Dendritic cell treated with granulocyte-macrophage colony-stimulating factor and Interleukin-4, amounts not matched to agents 40 ng/mL and 50 ng/mL, for 4 days (primary cell): ENCODE results near the gene KIF18B.
A peak's percentile ranks its signal among the peaks of the same experiment; 100 is the strongest.
"Not testable (repeated sequence)": the region's sequence is repeated elsewhere in the genome, so short reads cannot be mapped to it uniquely, and the experiment has no call there.

Source experiments
- H3K27ac Mint-ChIP-seq: one replicate; pipeline ENCODE4 v1.8.0; 2022; ENCODE audit warnings: mild to moderate bottlenecking, mixed read lengths
- H3K27me3 Mint-ChIP-seq: one replicate; pipeline ENCODE4 v1.8.0; 2022; ENCODE audit warnings: mild to moderate bottlenecking, mixed read lengths
- H3K36me3 Mint-ChIP-seq: one replicate; pipeline ENCODE4 v1.8.0; 2022; ENCODE audit warnings: low read depth, mixed read lengths
- H3K4me1 Mint-ChIP-seq: one replicate; pipeline ENCODE4 v1.8.0; 2022; ENCODE audit warnings: low read depth, mixed read lengths
- H3K4me3 Mint-ChIP-seq: one replicate; pipeline ENCODE4 v1.8.0; 2022; ENCODE audit warnings: mild to moderate bottlenecking, moderate library complexity, mixed read lengths
- H3K9me3 Mint-ChIP-seq: one replicate; pipeline ENCODE4 v1.8.0; 2022; ENCODE audit warnings: mixed read lengths
- intact Hi-C: fragments of 100-400 bp; cut with micrococcal nuclease; formaldehyde crosslinking; loops from one replicate; pipeline ENCODE4 v1.15.0; 2022

The KIF18B gene

GRCh38 chr17:44965481-44966234, 18.1 kb upstream of the KIF18B start:
- Mint-ChIP-seq H3K4me3 (no peak overlapping the region), H3K27me3 (peaks cover 86% of the 10 kb centered on the region), H3K9me3 (no peaks in the 10 kb centered on the region), H3K4me1 (peaks cover 24% of the 10 kb centered on the region), H3K27ac (no peak overlapping the region), H3K36me3 (no peaks in the 10 kb centered on the region)
- intact Hi-C loops, result no loop called here

DNA sequence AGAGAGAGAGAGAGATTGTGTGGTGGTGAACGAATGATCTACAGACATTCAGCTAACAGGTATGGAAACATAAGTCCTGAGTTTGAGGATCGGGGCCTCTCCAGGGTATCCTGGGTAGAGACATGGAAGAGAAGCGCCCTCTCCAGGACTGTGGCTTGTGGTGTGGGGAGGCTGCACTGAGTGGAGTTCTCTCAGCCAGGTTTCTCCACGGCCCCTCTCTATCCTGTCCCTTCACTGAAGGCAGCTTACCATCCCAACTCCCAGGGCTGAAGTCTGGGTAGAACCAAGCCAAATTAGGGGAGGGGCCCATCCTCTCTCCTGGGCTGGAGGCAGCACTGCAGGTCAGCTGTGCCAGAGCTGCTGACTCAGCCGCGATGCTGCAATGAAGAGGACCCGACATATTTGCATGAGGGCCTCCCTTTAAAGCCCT, 14.4 kb upstream of the KIF18B start:
- intact Hi-C loops, result no loop called here

DNA sequence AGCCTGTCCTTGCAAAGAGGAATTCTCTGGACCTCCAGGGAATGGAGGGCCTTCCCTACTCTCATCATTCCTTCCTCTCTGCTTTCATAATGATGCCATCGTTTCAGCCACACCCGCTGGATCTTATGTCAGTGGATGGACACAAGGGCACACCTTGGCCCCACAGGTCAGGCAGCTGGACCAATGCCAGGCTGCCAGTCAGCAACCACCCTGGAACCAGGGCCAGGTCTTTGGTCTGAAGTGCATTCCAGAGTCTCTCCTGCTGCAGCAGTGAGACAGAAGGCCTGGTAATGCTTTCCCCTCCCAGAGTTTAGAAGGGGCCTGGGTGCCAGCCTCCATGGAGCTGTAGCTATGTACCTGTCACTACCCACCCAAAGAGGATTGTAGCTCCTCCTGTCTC, 13.1 kb upstream of the KIF18B start:
- H3K36me3 Mint-ChIP-seq, result no peaks in the 10 kb centered on the region
- peaks cover 4% of the 10 kb centered on the region for H3K4me1 Mint-ChIP-seq
- no peaks in the 10 kb centered on the region for H3K9me3 Mint-ChIP-seq
- intact Hi-C loops, result no loop called here
- no peak overlapping the region for H3K27ac Mint-ChIP-seq
- no peak overlapping the region for H3K4me3 Mint-ChIP-seq
- H3K27me3 Mint-ChIP-seq, result peaks cover 93% of the 10 kb centered on the region

More for the DNA sequence above, 14.4 kb upstream of the KIF18B start:
- Mint-ChIP-seq H3K9me3 (no peaks in the 10 kb centered on the region), H3K27me3 (peaks cover 92% of the 10 kb centered on the region), H3K36me3 (no peaks in the 10 kb centered on the region), H3K27ac (no peak overlapping the region), H3K4me3 (no peak overlapping the region), H3K4me1 (peaks cover 7% of the 10 kb centered on the region)

GRCh38 chr17:44959821-44960531, 12.4 kb upstream of the KIF18B start:
- Mint-ChIP-seq H3K4me1 (peaks cover 4% of the 10 kb centered on the region), H3K27ac (no peak overlapping the region), H3K9me3 (no peaks in the 10 kb centered on the region), H3K36me3 (no peaks in the 10 kb centered on the region), H3K27me3 (peaks cover 92% of the 10 kb centered on the region), H3K4me3 (no peak overlapping the region)
- intact Hi-C loops, result no loop called here

- Mint-ChIP-seq H3K36me3 (no peaks in the 10 kb centered on the region), H3K27me3 (peaks cover 77% of the 10 kb centered on the region), H3K4me1 (peaks cover 4% of the 10 kb centered on the region), H3K9me3 (no peaks in the 10 kb centered on the region), H3K27ac (no peak overlapping the region), H3K4me3 (no peak overlapping the region)
- intact Hi-C loops, result no loop called here
These were observed 9.7 kb upstream of the KIF18B start for GRCh38 chr17:44956998-44957981.

GRCh38 chr17:44955674-44956425, 8.3 kb upstream of the KIF18B start:
- Mint-ChIP-seq H3K27me3 (peaks cover 63% of the 10 kb centered on the region), H3K4me3 (no peak overlapping the region), H3K27ac (no peak overlapping the region), H3K9me3 (no peaks in the 10 kb centered on the region), H3K4me1 (peaks cover 4% of the 10 kb centered on the region), H3K36me3 (no peaks in the 10 kb centered on the region)
- intact Hi-C loops, result no loop called here

GRCh38 chr17:44952946-44953475, 5.4 kb upstream of the KIF18B start:
- intact Hi-C loops, result no loop called here
- H3K27me3 Mint-ChIP-seq, result peaks cover 37% of the 10 kb centered on the region
- no peaks in the 10 kb centered on the region for H3K9me3 Mint-ChIP-seq
- no peaks in the 10 kb centered on the region for H3K36me3 Mint-ChIP-seq
- peaks cover 3% of the 10 kb centered on the region for H3K4me1 Mint-ChIP-seq
- no peak overlapping the region for H3K27ac Mint-ChIP-seq
- H3K4me3 Mint-ChIP-seq, result no peak overlapping the region

DNA sequence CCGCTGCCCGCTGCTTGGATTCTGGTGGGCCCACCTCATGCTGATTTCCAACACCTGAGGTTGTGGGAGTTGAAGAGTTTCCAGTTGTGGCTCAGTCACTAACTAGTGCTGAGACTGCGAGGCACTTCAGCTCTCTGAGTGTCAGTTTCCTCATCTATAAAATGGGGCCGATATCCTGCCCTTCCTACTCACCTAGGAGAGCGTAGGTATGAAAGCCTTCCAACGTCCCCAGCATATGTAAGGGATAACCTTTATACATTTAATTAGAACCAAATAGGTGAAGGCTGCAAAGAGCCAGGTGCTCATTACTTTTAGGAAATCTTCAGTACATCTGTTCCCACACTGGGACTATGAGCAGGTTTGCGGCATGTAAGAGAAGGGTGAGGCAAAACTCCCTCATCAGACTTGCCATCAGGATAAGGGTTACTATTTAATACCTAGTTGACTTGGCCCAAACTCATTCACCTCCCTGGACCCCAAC, 782 bp upstream of the KIF18B start:
- Mint-ChIP-seq H3K9me3 (no peaks in the 10 kb centered on the region), H3K27ac (peak overlapping the region; percentile 82), H3K36me3 (no peaks in the 10 kb centered on the region), H3K4me3 (peak overlapping the region; percentile 81), H3K4me1 (peaks cover 5% of the 10 kb centered on the region), H3K27me3 (peaks cover 4% of the 10 kb centered on the region)
- intact Hi-C loops, result no loop called here

DNA sequence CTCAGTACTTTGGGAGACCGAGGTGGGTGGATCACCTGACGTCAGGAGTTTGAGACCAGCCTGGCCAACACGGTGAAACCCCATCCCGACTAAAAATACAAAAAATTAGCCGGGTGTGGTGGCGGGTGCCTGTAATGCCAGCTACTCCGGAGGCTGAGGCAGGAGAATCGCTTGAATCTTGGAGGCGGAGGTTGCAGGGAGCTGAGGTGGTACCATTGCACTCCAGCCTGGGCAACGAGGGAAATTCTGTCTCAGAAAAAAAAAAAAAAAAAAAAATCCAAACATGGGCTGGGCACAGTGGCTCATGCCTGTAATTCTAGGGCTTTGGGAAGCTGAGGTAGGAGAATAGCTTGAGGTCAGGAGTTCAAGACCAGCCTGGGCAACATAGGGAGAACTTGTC, 1.9 kb downstream of the KIF18B start:
- H3K4me1 Mint-ChIP-seq, result peaks cover 15% of the 10 kb centered on the region
- H3K36me3 Mint-ChIP-seq, H3K27me3 Mint-ChIP-seq, H3K9me3 Mint-ChIP-seq, H3K27ac Mint-ChIP-seq, intact Hi-C loops, H3K4me3 Mint-ChIP-seq: not testable (repeated sequence)

DNA sequence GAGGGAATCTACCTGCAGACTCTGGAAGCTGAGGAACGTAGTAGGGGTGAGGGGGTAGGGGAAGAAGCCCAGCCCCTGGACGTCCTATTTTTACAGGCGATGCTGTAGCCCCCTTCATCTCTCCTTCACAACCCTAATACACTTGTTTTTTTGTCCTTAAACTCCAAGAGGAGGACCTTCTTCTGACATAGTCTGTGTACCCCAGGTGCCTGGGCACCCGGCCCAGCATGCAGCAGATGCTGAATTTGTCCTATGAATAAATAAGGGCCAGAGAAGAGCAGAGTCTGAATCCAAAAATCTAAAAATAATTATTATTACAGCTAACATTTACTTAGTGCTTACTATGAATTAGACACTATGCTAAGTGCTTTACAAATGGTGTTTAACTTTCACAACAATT, 5.1 kb downstream of the KIF18B start:
- Mint-ChIP-seq H3K27ac (no peak overlapping the region), H3K4me3 (no peak overlapping the region), H3K36me3 (no peaks in the 10 kb centered on the region), H3K27me3 (no peaks in the 10 kb centered on the region), H3K4me1 (peaks cover 10% of the 10 kb centered on the region), H3K9me3 (no peaks in the 10 kb centered on the region)
- intact Hi-C loops, result no loop called here

DNA sequence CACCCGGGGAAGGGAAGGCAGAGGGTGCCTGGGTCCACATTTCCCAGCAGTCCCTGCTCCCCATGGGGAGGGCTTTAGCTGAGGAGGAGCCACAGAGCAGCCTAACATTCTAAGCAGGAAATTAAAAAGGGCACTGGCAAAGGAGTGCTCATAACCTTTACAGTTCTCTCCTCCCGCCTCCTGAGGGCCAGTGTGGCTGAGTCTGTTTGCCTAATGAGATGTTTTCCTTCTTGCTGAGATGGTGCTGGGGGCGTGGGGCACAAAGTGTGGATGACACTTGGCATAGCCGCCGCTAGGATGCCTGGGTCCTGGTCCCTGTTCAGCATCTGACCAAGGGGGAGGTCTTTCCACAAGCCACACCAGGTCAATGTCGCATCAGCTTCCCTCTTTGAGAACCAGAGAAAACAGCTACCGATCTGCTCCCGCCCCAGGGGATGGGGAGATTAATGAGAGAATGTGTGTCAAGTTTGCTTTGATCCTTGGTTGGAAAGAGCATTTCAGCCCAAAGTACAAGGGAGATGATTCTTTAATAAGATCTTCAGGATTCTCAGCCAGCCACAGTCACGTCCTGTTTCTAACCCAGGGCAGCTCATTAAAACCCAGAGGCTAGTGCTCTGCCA, 5.8 kb downstream of the KIF18B start:
- Mint-ChIP-seq H3K27ac (peak overlapping the region; percentile 1), H3K4me3 (no peak overlapping the region), H3K4me1 (peaks cover 10% of the 10 kb centered on the region), H3K36me3 (no peaks in the 10 kb centered on the region), H3K27me3 (no peaks in the 10 kb centered on the region), H3K9me3 (no peaks in the 10 kb centered on the region)
- intact Hi-C loops, result no loop called here

GRCh38 chr17:44940768-44941167, 6.8 kb downstream of the KIF18B start:
- Mint-ChIP-seq H3K9me3 (no peaks in the 10 kb centered on the region), H3K4me1 (peaks cover 10% of the 10 kb centered on the region), H3K4me3 (no peak overlapping the region), H3K36me3 (no peaks in the 10 kb centered on the region), H3K27me3 (no peaks in the 10 kb centered on the region), H3K27ac (no peak overlapping the region)
- intact Hi-C loops, result no loop called here

GRCh38 chr17:44940317-44940716, 7.3 kb downstream of the KIF18B start:
- intact Hi-C loops, result no loop called here
- Mint-ChIP-seq H3K36me3 (no peaks in the 10 kb centered on the region), H3K27ac (no peak overlapping the region), H3K4me3 (no peak overlapping the region), H3K4me1 (peaks cover 10% of the 10 kb centered on the region), H3K27me3 (no peaks in the 10 kb centered on the region), H3K9me3 (no peaks in the 10 kb centered on the region)
